Caco-2 (cell line): Measurements from ENCODE around the gene SCN4A. TPM values are rescaled to one million over a fixed set of nuclear protein-coding genes. Genes with fewer than 3 reads are reported as not detected.

Source experiments
- BruUV-seq: library from RNA; stranded (reverse); fragments of 400-500 nt; replicated peaks from 2 replicates; lab custom pipeline; 2021; lab: Mats Ljungman, UMichigan
- CTCF ChIA-PET: fragments of 300-600 bp; sonication (Branson Sonifier 250); formaldehyde crosslinking; loops from one replicate; lab custom pipeline; 2022; ENCODE audit warnings: antibody characterized with exemption; lab: Charles Lee
- POLR2A ChIA-PET: fragments of 300-600 bp; sonication (Branson Sonifier 250); formaldehyde crosslinking; loops from one replicate; lab custom pipeline; 2022; ENCODE audit warnings: antibody characterized with exemption; lab: Charles Lee
- DNase-seq, 2 experiments: peaks; one replicate each; pipeline versions ENCODE4 v3.0.0 to v3.0.0-alpha.2; 2020 to 2022
- H3K27me3 ChIP-seq: replicated peaks from 2 replicates; pipeline ENCODE4 v1.6.0; 2011; ENCODE audit warnings: low read length; ENCODE audit not compliant: control insufficient read depth, insufficient read depth
- H3K36me3 ChIP-seq: 2 replicates; pipeline ENCODE4 v1.5.1; 2011; ENCODE audit warnings: low read length; ENCODE audit not compliant: control insufficient read depth, insufficient read depth
- H3K4me1 ChIP-seq: fragments of 250-450 bp; sonication (Bioruptor Pico); 2 replicates; pipeline ENCODE4 v1.5.1; 2020; ENCODE audit warnings: mild to moderate bottlenecking
- H3K4me3 ChIP-seq: 2 replicates; pipeline ENCODE4 v1.5.1; 2011; ENCODE audit warnings: low read depth, mild to moderate bottlenecking, control low read depth, low read length
- H3K9me3 ChIP-seq: fragments of 250-450 bp; sonication (Bioruptor Pico); 2 replicates; pipeline ENCODE4 v1.5.1; 2020; ENCODE audit warnings: mild to moderate bottlenecking, moderate library complexity
- H3K27ac Mint-ChIP-seq: one replicate; pipeline ENCODE4 v1.8.0; 2022; ENCODE audit warnings: mixed read lengths; ENCODE audit not compliant: unreplicated experiment
- H3K27me3 Mint-ChIP-seq: one replicate; pipeline ENCODE4 v1.8.0; 2022; ENCODE audit warnings: mixed read lengths; ENCODE audit not compliant: insufficient read depth, unreplicated experiment
- H3K36me3 Mint-ChIP-seq: one replicate; pipeline ENCODE4 v1.8.0; 2022; ENCODE audit warnings: mild to moderate bottlenecking, mixed read lengths; ENCODE audit not compliant: insufficient read depth, unreplicated experiment
- H3K4me1 Mint-ChIP-seq: one replicate; pipeline ENCODE4 v1.8.0; 2022; ENCODE audit warnings: low read depth, mixed read lengths; ENCODE audit not compliant: unreplicated experiment
- H3K4me3 Mint-ChIP-seq: one replicate; pipeline ENCODE4 v1.8.0; 2022; ENCODE audit warnings: mild to moderate bottlenecking, moderate library complexity, mixed read lengths; ENCODE audit not compliant: unreplicated experiment
- H3K9me3 Mint-ChIP-seq: one replicate; pipeline ENCODE4 v1.8.0; 2022; ENCODE audit warnings: mixed read lengths; ENCODE audit not compliant: unreplicated experiment
- intact Hi-C: fragments of 100-400 bp; cut with micrococcal nuclease; formaldehyde crosslinking; loops from one replicate; pipeline ENCODE4 v1.10.0; 2022; ENCODE audit not compliant: unreplicated experiment
- total RNA-seq: library from RNA; stranded (reverse); gene quantifications from 2 replicates; pipeline ENCODE4 v1.2.3, GENCODE V29; 2022
- TF ChIP-seq, protein P1 (sequence below), 2 experiments: fragments of 200-600 bp in 1 of 2; IDR thresholded peaks; 1 replicate in 1 of 2; 2 replicates in 1 of 2; pipeline versions ENCODE4 v1.5.1 to v1.8.0; 2011 to 2022; ENCODE audit warnings: antibody characterized with exemption in 1 of 2, control low read depth in 1 of 2, inconsistent platforms in 1 of 2, low read depth in 1 of 2, low read length in 1 of 2, mild to moderate bottlenecking in 1 of 2, moderate library complexity in 1 of 2; ENCODE audit not compliant: insufficient read depth in 1 of 2, severe bottlenecking in 1 of 2, unreplicated experiment in 1 of 2

The SCN4A gene
- total RNA-seq, 1 experiment from 2014 or later = not detected

GRCh38 chr17:63937319-63937718, 35.4 kb downstream of the SCN4A start:
- Mint-ChIP-seq H3K27ac (no peak overlapping the region), H3K36me3 (peaks cover 11% of the 10 kb centered on the region), H3K9me3 (no peaks in the 10 kb centered on the region), H3K27me3 (peaks cover 2% of the 10 kb centered on the region), H3K4me3 (no peak overlapping the region), H3K4me1 (no peaks in the 10 kb centered on the region)
- TF ChIP-seq, protein P1, sequence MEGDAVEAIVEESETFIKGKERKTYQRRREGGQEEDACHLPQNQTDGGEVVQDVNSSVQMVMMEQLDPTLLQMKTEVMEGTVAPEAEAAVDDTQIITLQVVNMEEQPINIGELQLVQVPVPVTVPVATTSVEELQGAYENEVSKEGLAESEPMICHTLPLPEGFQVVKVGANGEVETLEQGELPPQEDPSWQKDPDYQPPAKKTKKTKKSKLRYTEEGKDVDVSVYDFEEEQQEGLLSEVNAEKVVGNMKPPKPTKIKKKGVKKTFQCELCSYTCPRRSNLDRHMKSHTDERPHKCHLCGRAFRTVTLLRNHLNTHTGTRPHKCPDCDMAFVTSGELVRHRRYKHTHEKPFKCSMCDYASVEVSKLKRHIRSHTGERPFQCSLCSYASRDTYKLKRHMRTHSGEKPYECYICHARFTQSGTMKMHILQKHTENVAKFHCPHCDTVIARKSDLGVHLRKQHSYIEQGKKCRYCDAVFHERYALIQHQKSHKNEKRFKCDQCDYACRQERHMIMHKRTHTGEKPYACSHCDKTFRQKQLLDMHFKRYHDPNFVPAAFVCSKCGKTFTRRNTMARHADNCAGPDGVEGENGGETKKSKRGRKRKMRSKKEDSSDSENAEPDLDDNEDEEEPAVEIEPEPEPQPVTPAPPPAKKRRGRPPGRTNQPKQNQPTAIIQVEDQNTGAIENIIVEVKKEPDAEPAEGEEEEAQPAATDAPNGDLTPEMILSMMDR (IDR thresholded peaks at IDR 0.05; ENCODE audit: insufficient read depth in 1 of 2, low read depth in 1 of 2, low read length in 1 of 2, severe bottlenecking in 1 of 2, unreplicated experiment in 1 of 2) = no peak
- Histone ChIP-seq H3K4me3 (no peak overlapping the region), H3K36me3 (no peaks in the 10 kb centered on the region), H3K9me3 (0 out of 2 replicates have a peak, but pooled peaks cover 4% of the 10 kb centered on the region), H3K4me1 (no peaks in the 10 kb centered on the region), H3K27me3 (no peaks in the 10 kb centered on the region)
- BruUV-seq = no TSS peak
- ChIA-PET POLR2A (interaction anchor here (0.7 kb wide), 1 partner anchor 509 kb away, joined by 5 read pairs; no protein-coding TSS in a partner anchor), CTCF (no interaction called here)
- intact Hi-C loops = no loop called here
- DNase-seq = no peak

DNA sequence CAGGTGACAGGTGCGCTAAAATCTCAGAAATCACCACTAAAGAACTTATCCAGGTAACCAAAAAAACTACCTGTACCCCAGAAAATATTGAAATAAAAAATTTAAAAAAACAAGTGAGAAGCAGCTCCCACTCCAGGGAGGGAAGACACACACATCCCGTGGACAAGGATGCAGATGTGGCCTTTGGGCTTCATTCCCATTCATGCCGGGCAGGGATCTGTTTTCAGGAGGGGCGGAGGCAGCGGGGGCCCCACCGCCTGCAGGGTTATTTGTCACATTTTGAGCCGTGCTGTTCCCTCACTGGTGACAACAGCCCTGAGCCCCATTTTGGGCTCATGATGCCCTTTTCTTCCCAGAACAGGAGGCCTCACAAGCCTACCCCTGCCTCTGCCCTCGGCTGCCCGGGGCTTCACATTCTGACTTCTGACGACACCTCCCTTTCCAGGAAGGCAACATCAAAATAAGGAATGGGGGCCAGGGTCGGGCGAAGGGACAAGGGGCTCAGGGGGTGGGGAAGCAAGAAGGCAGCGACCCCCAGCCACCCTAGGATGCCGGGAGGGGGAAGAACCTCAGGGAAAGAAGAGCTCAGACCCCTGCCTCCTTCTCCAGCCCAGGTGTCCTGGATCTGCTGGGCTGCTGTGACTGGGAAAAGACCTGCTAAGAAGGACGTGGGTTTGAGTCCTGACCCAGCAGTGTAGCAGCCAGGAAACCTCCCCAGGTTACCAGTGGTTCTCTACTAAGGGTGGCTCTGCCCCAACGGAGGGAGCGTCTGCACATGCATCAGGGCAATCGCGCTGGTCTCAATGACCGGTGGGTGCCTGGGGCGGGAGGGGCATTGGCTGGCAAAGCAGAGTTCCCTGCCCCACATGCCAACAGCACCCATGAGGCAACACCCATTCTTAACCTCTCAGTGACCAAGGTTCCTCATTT, 38.3 kb downstream of the SCN4A start:
- POLR2A ChIA-PET = no interaction called here

GRCh38 chr17:63933598-63933997, 39.1 kb downstream of the SCN4A start:
- H3K9me3 ChIP-seq = 0 out of 2 replicates have a peak, but pooled peaks cover 4% of the 10 kb centered on the region
- no peaks in the 10 kb centered on the region for H3K4me1 ChIP-seq
- no TSS peak for BruUV-seq
- ChIA-PET POLR2A (no interaction called here), CTCF (interaction anchor here (1.2 kb wide), 1 partner anchor 13 kb away, joined by 3 read pairs; no protein-coding TSS in a partner anchor)
- H3K27me3 Mint-ChIP-seq = peaks cover 2% of the 10 kb centered on the region
- DNase-seq = no peak
- H3K36me3 ChIP-seq = no peaks in the 10 kb centered on the region
- intact Hi-C loops = no loop called here
- H3K9me3 Mint-ChIP-seq = no peaks in the 10 kb centered on the region
- no peak overlapping the region for H3K4me3 Mint-ChIP-seq
- peaks cover 6% of the 10 kb centered on the region for H3K36me3 Mint-ChIP-seq
- H3K4me1 Mint-ChIP-seq = no peaks in the 10 kb centered on the region
- no peak overlapping the region for H3K27ac Mint-ChIP-seq
- TF ChIP-seq, protein P1 (IDR thresholded peaks at IDR 0.05; ENCODE audit: insufficient read depth in 1 of 2, low read depth in 1 of 2, low read length in 1 of 2, severe bottlenecking in 1 of 2, unreplicated experiment in 1 of 2) = no peak
- no peaks in the 10 kb centered on the region for H3K27me3 ChIP-seq
- no peak overlapping the region for H3K4me3 ChIP-seq

More for the DNA sequence above, 38.3 kb downstream of the SCN4A start:
- no peaks in the 10 kb centered on the region for H3K27me3 ChIP-seq
- no peak overlapping the region for H3K4me3 Mint-ChIP-seq
- no TSS peak for BruUV-seq
- no peaks in the 10 kb centered on the region for H3K4me1 ChIP-seq
- no peak for DNase-seq
- peaks cover 2% of the 10 kb centered on the region for H3K27me3 Mint-ChIP-seq
- peaks cover 6% of the 10 kb centered on the region for H3K36me3 Mint-ChIP-seq
- H3K9me3 ChIP-seq = 0 out of 2 replicates have a peak, but pooled peaks cover 4% of the 10 kb centered on the region
- H3K4me3 ChIP-seq = no peak overlapping the region
- CTCF ChIA-PET = interaction anchor here (1.2 kb wide), 1 partner anchor 12 kb away, joined by 3 read pairs; no protein-coding TSS in a partner anchor
- no peaks in the 10 kb centered on the region for H3K36me3 ChIP-seq
- TF ChIP-seq, protein P1 (IDR thresholded peaks at IDR 0.05; ENCODE audit: insufficient read depth in 1 of 2, low read depth in 1 of 2, low read length in 1 of 2, severe bottlenecking in 1 of 2, unreplicated experiment in 1 of 2) = no peak
- H3K9me3 Mint-ChIP-seq = no peaks in the 10 kb centered on the region
- intact Hi-C loops = no loop called here
- no peaks in the 10 kb centered on the region for H3K4me1 Mint-ChIP-seq
- no peak overlapping the region for H3K27ac Mint-ChIP-seq
